ENCODE results near the gene MTA1. TPM values are rescaled to one million over a fixed set of nuclear protein-coding genes. Genes with fewer than 3 reads are reported as not detected.

MTA1 gene
- total RNA-seq, 1 donor from 2014 or later = 64.1 TPM

DNA sequence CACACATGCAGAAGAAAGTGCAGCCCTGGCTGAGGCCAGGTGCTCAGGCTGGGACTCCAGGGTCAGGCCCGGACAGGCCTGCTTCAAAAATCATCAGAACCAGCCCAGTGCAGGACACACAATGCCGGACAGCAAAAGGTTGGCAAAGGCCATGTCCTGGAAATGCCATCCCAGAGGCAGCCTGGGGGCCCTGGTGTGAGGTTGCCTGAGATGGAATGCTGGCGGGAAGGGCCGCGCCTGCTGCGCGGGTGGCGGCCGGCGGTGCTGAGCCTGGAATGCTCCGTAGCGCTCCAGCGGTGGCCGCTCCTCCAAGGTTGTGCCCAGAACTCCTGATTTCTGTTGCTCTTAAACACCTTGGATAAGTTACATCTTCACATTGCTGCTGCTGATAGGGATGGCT is 33.3 kb downstream of the MTA1 start:
- TF ChIP-seq, protein P1, sequence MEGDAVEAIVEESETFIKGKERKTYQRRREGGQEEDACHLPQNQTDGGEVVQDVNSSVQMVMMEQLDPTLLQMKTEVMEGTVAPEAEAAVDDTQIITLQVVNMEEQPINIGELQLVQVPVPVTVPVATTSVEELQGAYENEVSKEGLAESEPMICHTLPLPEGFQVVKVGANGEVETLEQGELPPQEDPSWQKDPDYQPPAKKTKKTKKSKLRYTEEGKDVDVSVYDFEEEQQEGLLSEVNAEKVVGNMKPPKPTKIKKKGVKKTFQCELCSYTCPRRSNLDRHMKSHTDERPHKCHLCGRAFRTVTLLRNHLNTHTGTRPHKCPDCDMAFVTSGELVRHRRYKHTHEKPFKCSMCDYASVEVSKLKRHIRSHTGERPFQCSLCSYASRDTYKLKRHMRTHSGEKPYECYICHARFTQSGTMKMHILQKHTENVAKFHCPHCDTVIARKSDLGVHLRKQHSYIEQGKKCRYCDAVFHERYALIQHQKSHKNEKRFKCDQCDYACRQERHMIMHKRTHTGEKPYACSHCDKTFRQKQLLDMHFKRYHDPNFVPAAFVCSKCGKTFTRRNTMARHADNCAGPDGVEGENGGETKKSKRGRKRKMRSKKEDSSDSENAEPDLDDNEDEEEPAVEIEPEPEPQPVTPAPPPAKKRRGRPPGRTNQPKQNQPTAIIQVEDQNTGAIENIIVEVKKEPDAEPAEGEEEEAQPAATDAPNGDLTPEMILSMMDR (conservative IDR thresholded peaks at IDR 0.05; ENCODE audit: low read depth, low read length) = no peak
- no peak overlapping the region for H3K4me3 ChIP-seq (ENCODE audit: low read depth, low read length)
- DNase-seq (ENCODE audit: low read depth) = no peak

- TF ChIP-seq, protein P1 (conservative IDR thresholded peaks at IDR 0.05; ENCODE audit: low read depth, low read length) = no peak
- H3K4me3 ChIP-seq (ENCODE audit: low read depth, low read length) = no peak overlapping the region
- no peak for DNase-seq (ENCODE audit: low read depth)
These were observed 34.2 kb downstream of the MTA1 start for GRCh38 chr14:105453847-105454246.

DNA sequence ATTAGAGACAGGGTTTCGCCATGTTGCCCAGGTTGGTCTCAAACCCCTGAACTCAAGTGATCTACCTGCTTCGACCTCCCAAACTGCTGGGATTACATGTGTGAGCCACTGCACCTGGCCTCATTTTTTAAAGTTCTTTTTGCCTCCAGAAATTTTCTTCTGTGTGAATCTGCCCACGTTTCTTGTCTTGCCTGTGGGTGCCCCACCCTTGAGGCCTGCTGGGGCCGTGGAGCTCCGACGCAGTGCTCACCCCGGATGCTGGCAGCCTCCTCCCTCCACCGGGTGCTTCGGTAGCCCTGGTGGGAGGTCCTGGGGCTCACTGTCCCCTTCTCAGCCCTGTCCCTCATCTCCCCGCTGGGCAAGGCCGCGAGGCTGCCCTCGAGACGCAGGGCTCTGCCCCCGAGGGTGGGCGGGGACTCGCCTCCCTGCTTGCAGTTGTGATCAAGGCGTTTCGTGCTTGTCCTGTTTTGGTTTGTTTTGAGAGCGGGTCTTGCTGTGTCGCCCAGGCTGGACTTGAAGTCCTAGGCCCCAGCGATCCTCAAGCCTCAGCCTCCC is 35.5 kb downstream of the MTA1 start:
- TF ChIP-seq, protein P1 (conservative IDR thresholded peaks at IDR 0.05; ENCODE audit: low read depth, low read length) = no peak
- H3K4me3 ChIP-seq (ENCODE audit: low read depth, low read length) = no peak overlapping the region
- DNase-seq (ENCODE audit: low read depth) = no peak

DNA sequence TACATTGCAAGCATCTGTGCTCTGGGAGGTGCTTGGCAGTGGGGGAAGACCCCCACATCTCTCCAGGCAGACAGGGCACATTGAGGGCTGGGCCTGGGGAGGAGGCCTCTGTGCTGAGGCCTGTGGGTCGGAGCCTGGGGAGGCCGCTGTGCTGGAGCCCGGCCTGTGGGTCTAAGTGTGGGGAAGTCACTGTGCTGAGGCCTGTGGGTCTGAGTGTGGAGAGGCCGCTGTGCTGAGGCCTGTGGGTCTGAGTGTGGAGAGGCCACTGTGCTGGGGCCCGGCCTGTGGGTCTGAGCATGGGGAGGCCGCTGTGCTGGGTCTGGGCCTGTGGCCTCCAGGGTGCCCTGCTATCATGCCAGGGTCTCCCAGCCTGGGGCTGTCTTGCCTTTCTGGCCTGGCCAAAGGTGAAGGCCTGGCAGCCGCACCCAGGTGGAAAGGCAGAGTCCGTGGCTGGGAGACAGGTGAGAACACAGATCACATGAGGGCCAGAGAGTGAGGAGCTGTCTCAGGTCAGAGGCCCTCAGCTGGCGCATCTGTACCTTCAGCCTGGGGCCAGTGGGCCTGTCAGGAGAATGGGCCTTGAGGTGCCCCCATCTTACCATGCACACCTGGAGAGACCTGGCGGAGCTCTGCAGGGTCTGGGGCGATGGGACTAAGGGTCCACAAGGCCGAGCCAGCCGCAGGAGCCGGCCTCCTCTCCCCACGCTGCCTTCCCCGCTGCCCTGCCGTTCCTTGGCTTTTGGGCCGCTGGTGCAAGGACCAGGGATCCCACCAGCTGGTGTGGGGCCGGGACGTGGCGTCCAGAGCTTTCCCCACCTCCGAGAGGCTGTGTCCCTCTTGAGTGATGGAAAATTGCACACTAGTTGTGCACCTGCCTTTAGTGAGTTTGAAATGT is 36.4 kb downstream of the MTA1 start:
- H3K4me3 ChIP-seq (ENCODE audit: low read depth, low read length) = no peak overlapping the region
- DNase-seq (ENCODE audit: low read depth) = no peak
- TF ChIP-seq, protein P1 (conservative IDR thresholded peaks at IDR 0.05; ENCODE audit: low read depth, low read length) = no peak

GRCh38 chr14:105456736-105457617 is 37.4 kb downstream of the MTA1 start:
- TF ChIP-seq, protein P1 (conservative IDR thresholded peaks at IDR 0.05; ENCODE audit: low read depth, low read length) = no peak
- no peak overlapping the region for H3K4me3 ChIP-seq (ENCODE audit: low read depth, low read length)
- DNase-seq (ENCODE audit: low read depth) = no peak

DNA sequence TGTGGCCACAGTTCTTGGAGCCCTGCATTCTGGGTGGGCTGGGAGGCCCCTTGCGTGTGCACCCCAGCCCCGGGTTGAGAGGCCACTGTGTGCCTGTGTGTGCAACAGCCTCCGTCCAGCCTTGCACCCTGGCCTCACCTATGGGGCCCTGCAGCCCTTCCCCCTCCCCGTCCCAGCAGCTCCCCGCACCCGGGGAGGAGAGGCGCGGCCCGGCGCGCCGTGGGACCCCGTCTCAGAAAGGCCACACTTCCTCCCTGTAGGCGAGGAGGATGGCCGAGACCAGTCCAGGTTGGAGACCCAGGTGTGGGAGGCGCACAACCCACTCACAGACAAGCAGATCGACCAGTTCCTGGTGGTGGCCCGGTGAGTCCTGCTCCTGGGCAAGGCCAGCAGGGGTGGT is 38.4 kb downstream of the MTA1 start:
- no peak overlapping the region for H3K4me3 ChIP-seq (ENCODE audit: low read depth, low read length)

More for the DNA sequence above, 38.4 kb downstream of the MTA1 start:
- no peak for DNase-seq (ENCODE audit: low read depth)
- TF ChIP-seq, protein P1 (conservative IDR thresholded peaks at IDR 0.05; ENCODE audit: low read depth, low read length) = no peak
